HL-60 (cell line): Measurements from ENCODE around the gene RGCC.
"Not testable (repeated sequence)": the region's sequence is repeated elsewhere in the genome, so short reads cannot be mapped to it uniquely, and the experiment has no call there.

ENCODE experiments used
- CTCF ChIP-seq: IDR thresholded peaks from one replicate; pipeline ENCODE4 v1.5.1; 2011; ENCODE audit warnings: low read length, control low read depth, inconsistent platforms; ENCODE audit not compliant: insufficient read depth
- REST ChIP-seq: IDR thresholded peaks from 2 replicates; pipeline ENCODE4 v1.6.1; 2012; ENCODE audit warnings: low read depth; ENCODE audit not compliant: insufficient replicate concordance

- TF ChIP-seq CTCF, REST: not testable (repeated sequence)
Measured at GRCh38 chr13:41504657-41505056, 47.3 kb downstream of the RGCC start.
